ENCODE measurements around the gene INPP5A. TPM values are rescaled to one million over a fixed set of nuclear protein-coding genes. Genes with fewer than 3 reads are reported as not detected.

INPP5A gene
- total and polyA plus RNA-seq, 4 donors = 12.4 to 39.9 (median 28.2) TPM

DNA sequence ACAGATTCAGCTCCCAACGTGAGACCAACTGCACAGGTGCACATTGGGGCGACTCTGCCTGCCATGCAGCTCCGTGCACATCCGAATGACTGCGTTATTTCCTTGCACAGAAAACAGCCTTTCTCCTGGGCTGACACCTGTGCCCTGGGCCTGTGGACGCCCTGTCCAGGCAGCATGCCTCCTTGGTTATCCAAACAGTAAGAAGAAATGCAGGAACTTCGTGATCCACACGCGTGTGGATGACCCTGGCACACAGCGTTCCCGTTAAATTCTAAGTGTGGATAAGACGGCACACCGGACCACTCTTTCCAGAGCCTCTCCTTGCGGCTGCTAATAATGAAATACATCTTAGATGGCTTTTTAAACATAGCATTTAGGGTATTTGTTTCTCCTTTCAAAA, 208.8 kb downstream of the INPP5A start:
- H3K27ac ChIP-seq (ENCODE audit: low read depth in 1 of 2, low read length in 1 of 2) = no peak overlapping the region
- H3K27me3 ChIP-seq (ENCODE audit: control insufficient read depth in 3 of 3, insufficient read depth in 3 of 3, low read length in 2 of 3) = no peaks in the 10 kb centered on the region
- TF ChIP-seq, protein P1, sequence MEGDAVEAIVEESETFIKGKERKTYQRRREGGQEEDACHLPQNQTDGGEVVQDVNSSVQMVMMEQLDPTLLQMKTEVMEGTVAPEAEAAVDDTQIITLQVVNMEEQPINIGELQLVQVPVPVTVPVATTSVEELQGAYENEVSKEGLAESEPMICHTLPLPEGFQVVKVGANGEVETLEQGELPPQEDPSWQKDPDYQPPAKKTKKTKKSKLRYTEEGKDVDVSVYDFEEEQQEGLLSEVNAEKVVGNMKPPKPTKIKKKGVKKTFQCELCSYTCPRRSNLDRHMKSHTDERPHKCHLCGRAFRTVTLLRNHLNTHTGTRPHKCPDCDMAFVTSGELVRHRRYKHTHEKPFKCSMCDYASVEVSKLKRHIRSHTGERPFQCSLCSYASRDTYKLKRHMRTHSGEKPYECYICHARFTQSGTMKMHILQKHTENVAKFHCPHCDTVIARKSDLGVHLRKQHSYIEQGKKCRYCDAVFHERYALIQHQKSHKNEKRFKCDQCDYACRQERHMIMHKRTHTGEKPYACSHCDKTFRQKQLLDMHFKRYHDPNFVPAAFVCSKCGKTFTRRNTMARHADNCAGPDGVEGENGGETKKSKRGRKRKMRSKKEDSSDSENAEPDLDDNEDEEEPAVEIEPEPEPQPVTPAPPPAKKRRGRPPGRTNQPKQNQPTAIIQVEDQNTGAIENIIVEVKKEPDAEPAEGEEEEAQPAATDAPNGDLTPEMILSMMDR (IDR thresholded peaks at IDR 0.05; ENCODE audit: control extremely low read depth, extremely low read depth) = no peak
- H3K4me3 ChIP-seq = no peak overlapping the region
- WGBS, 2 donors = 91 to 95% methylated on average over 14 of the region's 14 CpGs
- H3K36me3 ChIP-seq (ENCODE audit: control insufficient read depth in 4 of 4, insufficient read depth in 4 of 4, low read length in 4 of 4) = peaks cover 0 to 23% (median 2%) of the 10 kb centered on the region in 4 donors
- no peak for DNase-seq
- H3K9me3 ChIP-seq (ENCODE audit: control insufficient read depth in 4 of 4, insufficient read depth in 3 of 4, low read length in 3 of 4) = no peaks in the 10 kb centered on the region
- no peak overlapping the region for H3K9ac ChIP-seq (ENCODE audit: insufficient read depth in 1 of 2, low read length in 2 of 2)
- no peaks in the 10 kb centered on the region for H3K4me1 ChIP-seq (ENCODE audit: control insufficient read depth in 5 of 5, insufficient read depth in 5 of 5, low read length in 5 of 5)
- ATAC-seq (ENCODE audit: insufficient read depth, low FRiP score) = no peak

DNA sequence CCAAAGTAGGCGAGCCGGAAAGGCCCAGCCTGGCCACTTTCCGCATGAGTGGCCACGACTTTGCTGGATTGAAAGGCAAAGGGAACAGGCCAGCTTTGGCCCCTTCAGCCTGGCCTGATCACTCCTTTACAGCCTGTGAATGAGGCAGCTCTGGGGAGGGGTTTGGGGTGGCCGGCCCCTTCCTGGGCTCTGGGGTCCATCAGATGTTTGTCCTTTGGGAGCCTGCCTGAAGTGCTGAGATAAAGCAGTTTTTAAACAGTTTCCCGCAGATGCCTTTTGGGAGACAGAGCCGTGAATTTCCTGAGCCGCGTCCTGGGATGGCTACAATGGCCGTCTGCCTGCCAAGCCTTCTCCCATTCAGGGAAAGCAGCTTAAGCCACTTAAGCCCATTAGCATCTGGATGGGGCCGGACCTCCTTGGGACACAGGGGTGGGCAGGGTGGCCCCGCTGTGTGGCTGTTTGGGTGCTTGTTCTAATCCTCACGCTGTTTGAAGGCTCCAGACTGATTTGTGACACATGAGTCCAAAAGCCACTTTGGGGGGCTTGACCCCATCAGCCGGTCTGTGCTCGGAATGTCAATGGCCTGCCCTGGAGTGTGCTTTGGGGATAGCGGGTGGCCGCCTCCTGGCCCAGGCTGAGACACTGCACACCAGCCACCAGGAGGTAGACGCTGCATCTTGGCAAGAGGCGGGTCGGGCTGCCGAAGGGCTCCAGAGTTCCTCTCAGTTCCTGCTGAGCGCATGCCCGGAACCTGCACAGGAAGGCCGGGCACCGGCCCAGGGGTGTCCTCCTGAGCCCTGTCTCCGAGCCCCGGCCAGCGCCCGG, 209.4 kb downstream of the INPP5A start:
- no peak overlapping the region for H3K27ac ChIP-seq (ENCODE audit: low read depth in 1 of 2, low read length in 1 of 2)
- no peaks in the 10 kb centered on the region for H3K27me3 ChIP-seq (ENCODE audit: control insufficient read depth in 3 of 3, insufficient read depth in 3 of 3, low read length in 2 of 3)
- ATAC-seq (ENCODE audit: insufficient read depth, low FRiP score) (no peak), DNase-seq (no peak)
- H3K36me3 ChIP-seq (ENCODE audit: control insufficient read depth in 4 of 4, insufficient read depth in 4 of 4, low read length in 4 of 4) = peaks cover 0 to 21% (median under 1%) of the 10 kb centered on the region in 4 donors
- H3K4me3 ChIP-seq = no peak overlapping the region
- H3K9ac ChIP-seq (ENCODE audit: insufficient read depth in 1 of 2, low read length in 2 of 2) = no peak overlapping the region
- no peaks in the 10 kb centered on the region for H3K9me3 ChIP-seq (ENCODE audit: control insufficient read depth in 4 of 4, insufficient read depth in 3 of 4, low read length in 3 of 4)
- TF ChIP-seq, protein P1 (IDR thresholded peaks at IDR 0.05; ENCODE audit: control extremely low read depth, extremely low read depth) = no peak
- 85 to 93% methylated on average over 29 of the region's 29 CpGs for WGBS, 2 donors
- no peaks in the 10 kb centered on the region for H3K4me1 ChIP-seq (ENCODE audit: control insufficient read depth in 5 of 5, insufficient read depth in 5 of 5, low read length in 5 of 5)

DNA sequence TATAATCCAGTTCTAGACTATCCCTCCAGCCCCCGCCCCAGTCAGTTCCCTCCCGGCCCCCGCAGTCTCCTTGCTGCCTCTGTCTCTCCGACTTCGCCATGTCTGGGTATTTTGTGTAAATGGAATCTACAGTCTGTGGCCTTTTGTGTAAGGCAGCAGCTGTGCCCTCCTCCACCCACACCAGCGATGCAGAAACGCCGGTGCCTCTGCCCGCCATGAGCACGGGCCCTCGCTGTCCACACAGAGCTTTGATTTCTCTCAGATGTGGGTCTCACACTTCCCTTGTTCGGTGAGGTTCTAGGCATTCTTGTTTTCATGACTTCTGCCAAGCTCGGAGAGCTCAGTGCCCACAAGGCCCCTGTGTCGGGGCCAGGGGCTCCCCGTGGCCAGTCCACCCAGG, 210.5 kb downstream of the INPP5A start:
- TF ChIP-seq, protein P1 (IDR thresholded peaks at IDR 0.05; ENCODE audit: control extremely low read depth, extremely low read depth) = no peak
- Histone ChIP-seq H3K9ac (ENCODE audit: insufficient read depth in 1 of 2, low read length in 2 of 2) (no peak overlapping the region), H3K9me3 (ENCODE audit: control insufficient read depth in 4 of 4, insufficient read depth in 3 of 4, low read length in 3 of 4) (no peaks in the 10 kb centered on the region), H3K27me3 (ENCODE audit: control insufficient read depth in 3 of 3, insufficient read depth in 3 of 3, low read length in 2 of 3) (no peaks in the 10 kb centered on the region), H3K27ac (ENCODE audit: low read depth in 1 of 2, low read length in 1 of 2) (no peak overlapping the region), H3K4me3 (no peak overlapping the region), H3K4me1 (ENCODE audit: control insufficient read depth in 5 of 5, insufficient read depth in 5 of 5, low read length in 5 of 5) (no peaks in the 10 kb centered on the region), H3K36me3 (ENCODE audit: control insufficient read depth in 4 of 4, insufficient read depth in 4 of 4, low read length in 4 of 4) (peaks cover 0 to 25% (median under 1%) of the 10 kb centered on the region in 4 donors)
- no peak for ATAC-seq (ENCODE audit: insufficient read depth, low FRiP score)
- no peak for DNase-seq
- 89 to 93% methylated on average over 15 of the region's 15 CpGs for WGBS, 2 donors
